Putamen (tissue), 1 donor: ENCODE measurements around the gene TXNRD1.
"Not testable (repeated sequence)": the region's sequence is repeated elsewhere in the genome, so short reads cannot be mapped to it uniquely, and the experiment has no call there.

Experiments
- DNase-seq: peaks from one replicate; pipeline ENCODE4 v3.0.0-alpha.2; 2016; ENCODE audit warnings: low spot score

TXNRD1 gene

GRCh38 chr12:104215638-104216297 is at the start of gene TXNRD1:
Gene TXNRD1, plus strand, starts transcription at chr12:104215779. Its CDS starts 24 bp downstream, at chr12:104215803.
- DNase-seq = peak; percentile 52

- DNase-seq = no peak
These were observed 49.8 kb upstream of the TXNRD1 start for GRCh38 chr12:104165801-104166200.

- DNase-seq = no peak
These were observed 49.1 kb upstream of the TXNRD1 start for GRCh38 chr12:104166465-104166864.

- no peak for DNase-seq
These were observed 47.8 kb upstream of the TXNRD1 start for GRCh38 chr12:104167519-104168458.

- DNase-seq = no peak
These were observed 47.0 kb upstream of the TXNRD1 start for GRCh38 chr12:104168596-104168995.

GRCh38 chr12:104171785-104172569 is 43.6 kb upstream of the TXNRD1 start:
- DNase-seq = no peak

GRCh38 chr12:104172570-104172947 is 43.0 kb upstream of the TXNRD1 start:
- peak; percentile 31 for DNase-seq

- not testable (repeated sequence) for DNase-seq
These were observed 41.8 kb upstream of the TXNRD1 start for GRCh38 chr12:104173804-104174203.

- DNase-seq = no peak
These were observed 39.8 kb upstream of the TXNRD1 start for GRCh38 chr12:104175726-104176247.

GRCh38 chr12:104177336-104177662 is 38.3 kb upstream of the TXNRD1 start:
- DNase-seq = no peak

- no peak for DNase-seq
These were observed 37.7 kb upstream of the TXNRD1 start for GRCh38 chr12:104177663-104178501.

- no peak for DNase-seq
These were observed 35.2 kb upstream of the TXNRD1 start for GRCh38 chr12:104180374-104180773.

GRCh38 chr12:104181313-104181712 is 34.3 kb upstream of the TXNRD1 start:
- no peak for DNase-seq

GRCh38 chr12:104182144-104182543 is 33.4 kb upstream of the TXNRD1 start:
- DNase-seq = no peak

GRCh38 chr12:104182621-104183378 is 32.8 kb upstream of the TXNRD1 start:
- DNase-seq = no peak

- DNase-seq = no peak
These were observed 32.1 kb upstream of the TXNRD1 start for GRCh38 chr12:104183443-104183842.

GRCh38 chr12:104187446-104188155 is 28.0 kb upstream of the TXNRD1 start:
- DNase-seq = no peak

- DNase-seq = no peak
These were observed 27.0 kb upstream of the TXNRD1 start for GRCh38 chr12:104188534-104188933.

GRCh38 chr12:104189915-104190555 is 25.5 kb upstream of the TXNRD1 start:
- DNase-seq = peak; percentile 50
